ENCODE measurements around the gene XXYLT1.
A peak's percentile ranks its signal among the peaks of the same experiment; 100 is the strongest.

XXYLT1 gene

GRCh38 chr3:195198426-195199346, 72.3 kb downstream of the XXYLT1 start:
- no peak overlapping the region for H2BK15ac ChIP-seq (ENCODE audit: low read depth, poor library complexity, severe bottlenecking)
- no peak overlapping the region for H2AK5ac ChIP-seq (ENCODE audit: low read length, severe bottlenecking)
- peak overlapping the region; percentile 46 for H3K27ac ChIP-seq (ENCODE audit: low read length, poor library complexity, severe bottlenecking)
- no peak overlapping the region for H2BK120ac ChIP-seq (ENCODE audit: low read depth, low read length)
- H3K14ac ChIP-seq (ENCODE audit: low read length in 2 of 2): no peak overlapping the region
- H3K9ac ChIP-seq (ENCODE audit: low read length): peak overlapping the region; percentile 38
- peak overlapping the region; percentile 25 for H2BK5ac ChIP-seq (ENCODE audit: low read depth, low read length, poor library complexity, severe bottlenecking)
- no peak overlapping the region for H3K23ac ChIP-seq (ENCODE audit: low read length in 2 of 2)
- H3K27me3 ChIP-seq (ENCODE audit: control insufficient read depth in 1 of 2, insufficient read depth in 1 of 2, low read length in 2 of 2): no peaks in the 10 kb centered on the region
- peak overlapping the region in 1 of 2 experiments; percentile 29 for H3K18ac ChIP-seq (ENCODE audit: low read depth in 1 of 2, low read length in 2 of 2)
- H2AFZ ChIP-seq (ENCODE audit: low read depth, low read length): no peak overlapping the region
- no peak overlapping the region for H3K4me3 ChIP-seq (ENCODE audit: insufficient read depth in 1 of 2, low read depth in 1 of 2, low read length in 2 of 2)
- H3K4ac ChIP-seq (ENCODE audit: low read depth in 1 of 2, low read length in 2 of 2): peak overlapping the region in 1 of 2 experiments; percentile 56
- H4K91ac ChIP-seq (ENCODE audit: low read length): peak overlapping the region; percentile 15
- H4K8ac ChIP-seq (ENCODE audit: low read length): peak overlapping the region; percentile 13
- H3K79me1 ChIP-seq (replicated peaks; ENCODE audit: low read length, poor library complexity, severe bottlenecking): peaks cover 24% of the 10 kb centered on the region
- peaks cover 0 to 8% of the 10 kb centered on the region in 2 experiments for H3K36me3 ChIP-seq (ENCODE audit: control insufficient read depth in 1 of 2, insufficient read depth in 2 of 2, low read depth in 1 of 2, low read length in 2 of 2)
- H3K9me3 ChIP-seq (ENCODE audit: control insufficient read depth, low read length): no peaks in the 10 kb centered on the region
- 94% methylated on average over 15 of the region's 19 CpGs for WGBS
- H2BK12ac ChIP-seq (ENCODE audit: low read length in 2 of 2): peak overlapping the region; percentile 29 to 65
- DNase-seq: no peak
- peaks cover 21% of the 10 kb centered on the region for H3K4me1 ChIP-seq (ENCODE audit: control insufficient read depth, insufficient read depth, low read depth, low read length)
- H3K4me2 ChIP-seq (ENCODE audit: low read length, poor library complexity, severe bottlenecking): no peak overlapping the region

GRCh38 chr3:195197765-195198425, 73.1 kb downstream of the XXYLT1 start:
- Histone ChIP-seq H2BK120ac (ENCODE audit: low read depth, low read length) (no peak overlapping the region), H3K14ac (ENCODE audit: low read length in 2 of 2) (no peak overlapping the region), H3K4ac (ENCODE audit: low read depth in 1 of 2, low read length in 2 of 2) (peak overlapping the region in 1 of 2 experiments; percentile 56), H3K27me3 (ENCODE audit: control insufficient read depth in 1 of 2, insufficient read depth in 1 of 2, low read length in 2 of 2) (no peaks in the 10 kb centered on the region), H3K23ac (ENCODE audit: low read length in 2 of 2) (no peak overlapping the region), H3K9me3 (ENCODE audit: control insufficient read depth, low read length) (no peaks in the 10 kb centered on the region), H2AK5ac (ENCODE audit: low read length, severe bottlenecking) (peak overlapping the region; percentile 51), H4K91ac (ENCODE audit: low read length) (peak overlapping the region; percentile 79), H3K36me3 (ENCODE audit: control insufficient read depth in 1 of 2, insufficient read depth in 2 of 2, low read depth in 1 of 2, low read length in 2 of 2) (peaks cover 0 to 8% of the 10 kb centered on the region in 2 experiments), H3K9ac (ENCODE audit: low read length) (peak overlapping the region; percentile 38), H4K8ac (ENCODE audit: low read length) (peak overlapping the region; percentile 66), H2BK5ac (ENCODE audit: low read depth, low read length, poor library complexity, severe bottlenecking) (peak overlapping the region; percentile 25), H3K79me1 (replicated peaks; ENCODE audit: low read length, poor library complexity, severe bottlenecking) (peaks cover 22% of the 10 kb centered on the region), H3K4me2 (ENCODE audit: low read length, poor library complexity, severe bottlenecking) (no peak overlapping the region), H3K4me3 (ENCODE audit: insufficient read depth in 1 of 2, low read depth in 1 of 2, low read length in 2 of 2) (no peak overlapping the region), H2BK12ac (ENCODE audit: low read length in 2 of 2) (peak overlapping the region; percentile 57 to 70), H3K27ac (ENCODE audit: low read length, poor library complexity, severe bottlenecking) (peak overlapping the region; percentile 46), H3K18ac (ENCODE audit: low read depth in 1 of 2, low read length in 2 of 2) (peak overlapping the region; percentile 55 to 65), H2AFZ (ENCODE audit: low read depth, low read length) (no peak overlapping the region), H2BK15ac (ENCODE audit: low read depth, poor library complexity, severe bottlenecking) (peak overlapping the region; percentile 61), H3K4me1 (ENCODE audit: control insufficient read depth, insufficient read depth, low read depth, low read length) (peaks cover 19% of the 10 kb centered on the region)
- peak; percentile 76 for DNase-seq
- 62% methylated on average over 11 of the region's 11 CpGs for WGBS

- H3K4me3 ChIP-seq (ENCODE audit: insufficient read depth in 1 of 2, low read depth in 1 of 2, low read length in 2 of 2): peak overlapping the region in 1 of 2 experiments; percentile 25
- no peak overlapping the region for H3K23ac ChIP-seq (ENCODE audit: low read length in 2 of 2)
- peak overlapping the region; percentile 87 to 93 for H3K18ac ChIP-seq (ENCODE audit: low read depth in 1 of 2, low read length in 2 of 2)
- H2BK5ac ChIP-seq (ENCODE audit: low read depth, low read length, poor library complexity, severe bottlenecking): no peak overlapping the region
- H2BK120ac ChIP-seq (ENCODE audit: low read depth, low read length): peak overlapping the region; percentile 71
- peak overlapping the region; percentile 86 to 99 for H2BK12ac ChIP-seq (ENCODE audit: low read length in 2 of 2)
- peak overlapping the region in 1 of 2 experiments; percentile 35 for H3K14ac ChIP-seq (ENCODE audit: low read length in 2 of 2)
- 38% methylated on average over 4 of the region's 5 CpGs for WGBS
- H3K36me3 ChIP-seq (ENCODE audit: control insufficient read depth in 1 of 2, insufficient read depth in 2 of 2, low read depth in 1 of 2, low read length in 2 of 2): peaks cover 0 to 8% of the 10 kb centered on the region in 2 experiments
- no peaks in the 10 kb centered on the region for H3K27me3 ChIP-seq (ENCODE audit: control insufficient read depth in 1 of 2, insufficient read depth in 1 of 2, low read length in 2 of 2)
- DNase-seq: peak; percentile 78
- no peak overlapping the region for H2AFZ ChIP-seq (ENCODE audit: low read depth, low read length)
- peak overlapping the region; percentile 92 for H4K91ac ChIP-seq (ENCODE audit: low read length)
- H3K4me1 ChIP-seq (ENCODE audit: control insufficient read depth, insufficient read depth, low read depth, low read length): peaks cover 19% of the 10 kb centered on the region
- peak overlapping the region; percentile 88 to 97 for H3K4ac ChIP-seq (ENCODE audit: low read depth in 1 of 2, low read length in 2 of 2)
- no peak overlapping the region for H2BK15ac ChIP-seq (ENCODE audit: low read depth, poor library complexity, severe bottlenecking)
- peaks cover 7% of the 10 kb centered on the region for H3K9me3 ChIP-seq (ENCODE audit: control insufficient read depth, low read length)
- H3K9ac ChIP-seq (ENCODE audit: low read length): peak overlapping the region; percentile 81
- H2AK5ac ChIP-seq (ENCODE audit: low read length, severe bottlenecking): no peak overlapping the region
- H3K4me2 ChIP-seq (ENCODE audit: low read length, poor library complexity, severe bottlenecking): no peak overlapping the region
- peaks cover 16% of the 10 kb centered on the region for H3K79me1 ChIP-seq (replicated peaks; ENCODE audit: low read length, poor library complexity, severe bottlenecking)
- peak overlapping the region; percentile 71 for H3K27ac ChIP-seq (ENCODE audit: low read length, poor library complexity, severe bottlenecking)
- H4K8ac ChIP-seq (ENCODE audit: low read length): peak overlapping the region; percentile 92
Observed at GRCh38 chr3:195196266-195196665, 74.7 kb downstream of the XXYLT1 start.
